HCT116 (cell line): ENCODE results near the gene CRHR1. TPM values are rescaled to one million over a fixed set of nuclear protein-coding genes. Genes with fewer than 3 reads are reported as not detected.
"Not testable (repeated sequence)": the region's sequence is repeated elsewhere in the genome, so short reads cannot be mapped to it uniquely, and the experiment has no call there.

Experiments used
- ATAC-seq: fragments of 200-7000 bp; cut with Tn5 transposase; 2 replicates; pipeline ENCODE4 v1.9.1; 2020; ENCODE audit warnings: mild to moderate bottlenecking, moderate library complexity
- BruUV-seq: library from RNA; stranded (reverse); fragments of 400-500 nt; replicated peaks from 2 replicates; lab custom pipeline; 2021; lab: Mats Ljungman, UMichigan
- CTCF ChIA-PET: fragments of 300-600 bp; sonication (Branson Sonifier 250); formaldehyde crosslinking; loops from one replicate; lab custom pipeline; 2021; ENCODE audit warnings: antibody characterized with exemption; lab: Charles Lee
- POLR2A ChIA-PET: fragments of 300-600, 350-600 bp; sonication (Branson Sonifier 250); formaldehyde crosslinking; loops from one replicate; lab custom pipeline; 2021; ENCODE audit warnings: antibody characterized with exemption; lab: Charles Lee
- RAD21 ChIA-PET, 2 experiments: fragments of 300-600 bp; sonication (Branson Sonifier 250); formaldehyde crosslinking; loops; one replicate each; lab custom pipeline; 2023; ENCODE audit warnings: low total read pairs in 2 of 2; ENCODE audit not compliant: uncharacterized antibody in 2 of 2, unreplicated experiment in 2 of 2, low non-redundant PET in 1 of 2; lab: Charles Lee
- DNase-seq: peaks from one replicate; pipeline ENCODE4 v3.0.0-alpha.2; 2010; ENCODE audit warnings: low read depth, low spot score
- H2AFZ ChIP-seq: fragments of 200-600 bp; shearing (Covaris generic), sonication (generic); 2 replicates; pipeline ENCODE4 v1.6.1; 2017; ENCODE audit warnings: low read depth, mixed run types, mixed read lengths, antibody characterized with exemption, low read length; ENCODE audit not compliant: poor library complexity, severe bottlenecking
- H3K27ac ChIP-seq: 2 replicates; pipeline ENCODE4 v1.5.1; 2012; ENCODE audit warnings: low read depth, low read length
- H3K27me3 ChIP-seq: fragments of 200-600 bp; sonication (generic); 2 replicates; pipeline ENCODE4 v1.6.1; 2016; ENCODE audit warnings: mixed run types, low read length, mixed read lengths; ENCODE audit not compliant: insufficient read depth
- H3K36me3 ChIP-seq, 2 experiments: fragments of 200-500 bp in 1 of 2; fragments of 200-600 bp in 1 of 2; sonication (Bioruptor generic) in 1 of 2; sonication (generic) in 1 of 2; 2 replicates each; pipeline versions ENCODE4 v1.5.1 to v1.6.1; 2014 to 2016; ENCODE audit warnings: low read length in 2 of 2, inconsistent platforms in 1 of 2, mixed read lengths in 1 of 2, mixed run types in 1 of 2; ENCODE audit not compliant: insufficient read depth in 2 of 2, control insufficient read depth in 1 of 2
- H3K4me1 ChIP-seq, 2 experiments: fragments of 200-600 bp in 1 of 2; sonication (generic) in 1 of 2; 2 replicates each; pipeline versions ENCODE4 v1.5.1 to v1.6.1; 2012 to 2017; ENCODE audit warnings: low read length in 2 of 2, inconsistent platforms in 1 of 2, mild to moderate bottlenecking in 1 of 2, mixed read lengths in 1 of 2, mixed run types in 1 of 2, moderate library complexity in 1 of 2; ENCODE audit not compliant: insufficient read depth in 2 of 2, control insufficient read depth in 1 of 2
- H3K4me2 ChIP-seq: fragments of 200-600 bp; sonication (generic); 2 replicates; pipeline ENCODE4 v1.6.1; 2017; ENCODE audit warnings: mixed run types, low read length, mixed read lengths
- H3K4me3 ChIP-seq, 2 experiments: fragments of 200-600 bp in 1 of 2; sonication (generic) in 1 of 2; replicated peaks in 1 of 2; 2 replicates each; pipeline ENCODE4 v1.5.1; 2011 to 2016; ENCODE audit warnings: low read length in 2 of 2, control low read depth in 1 of 2, low read depth in 1 of 2, mild to moderate bottlenecking in 1 of 2, mixed read lengths in 1 of 2, mixed run types in 1 of 2
- H3K79me2 ChIP-seq: fragments of 200-600 bp; sonication (generic); 2 replicates; pipeline ENCODE4 v1.6.1; 2017; ENCODE audit warnings: mild to moderate bottlenecking, mixed run types, low read length, moderate library complexity, mixed read lengths; ENCODE audit not compliant: insufficient read depth
- H3K9ac ChIP-seq: fragments of 200-600 bp; sonication (generic); 2 replicates; pipeline ENCODE4 v1.6.1; 2016; ENCODE audit warnings: low read length, mixed read lengths
- H3K9me2 ChIP-seq: fragments of 200-600 bp; sonication (generic), shearing (Covaris generic); 2 replicates; pipeline ENCODE4 v1.6.1; 2017; ENCODE audit warnings: mixed run types, mild to moderate bottlenecking, moderate library complexity; ENCODE audit not compliant: insufficient read depth
- H3K9me3 ChIP-seq, 2 experiments: fragments of 200-500 bp in 1 of 2; fragments of 200-600 bp in 1 of 2; sonication (Bioruptor generic) in 1 of 2; sonication (generic) in 1 of 2; 2 replicates each; pipeline ENCODE4 v1.6.1; 2014 to 2017; ENCODE audit warnings: low read length in 2 of 2, mixed read lengths in 2 of 2, inconsistent platforms in 1 of 2, low read depth in 1 of 2, mild to moderate bottlenecking in 1 of 2, mixed run types in 1 of 2, moderate library complexity in 1 of 2; ENCODE audit not compliant: control insufficient read depth in 1 of 2, insufficient read depth in 1 of 2
- H4K20me1 ChIP-seq: fragments of 200-600 bp; sonication (generic), shearing (Covaris generic); 2 replicates; pipeline ENCODE4 v1.6.1; 2017; ENCODE audit warnings: mixed run types, mild to moderate bottlenecking, moderate library complexity; ENCODE audit not compliant: insufficient read depth
- CTCF ChIP-seq, 3 experiments: fragments of 200-600 bp in 1 of 3; sonication (generic) in 1 of 3; IDR thresholded peaks in 2 of 3; conservative IDR thresholded peaks in 1 of 3; 2 replicates each; pipeline ENCODE4 v1.5.1; 2012 to 2017; ENCODE audit warnings: low read depth in 2 of 3, low read length in 2 of 3, antibody characterized with exemption in 1 of 3, borderline replicate concordance in 1 of 3, control low read depth in 1 of 3, mild to moderate bottlenecking in 1 of 3, mixed read lengths in 1 of 3, mixed run types in 1 of 3, moderate library complexity in 1 of 3; ENCODE audit not compliant: insufficient read depth in 1 of 3
- FOSL1 ChIP-seq: IDR thresholded peaks from 2 replicates; pipeline ENCODE4 v1.6.1; 2012; ENCODE audit warnings: low read depth
- MAX ChIP-seq: IDR thresholded peaks from 2 replicates; pipeline ENCODE4 v1.6.1; 2012
- POLR2A ChIP-seq: IDR thresholded peaks from 2 replicates; pipeline ENCODE4 v1.7.0; 2011; ENCODE audit warnings: borderline replicate concordance; ENCODE audit not compliant: insufficient read depth, insufficient read length; ENCODE audit errors: extremely low read depth
- RAD21 ChIP-seq: IDR thresholded peaks from 2 replicates; pipeline ENCODE4 v1.6.1; 2012; ENCODE audit warnings: low read depth, mild to moderate bottlenecking
- ZBTB33 ChIP-seq: IDR thresholded peaks from 2 replicates; pipeline ENCODE4 v1.6.1; 2011; ENCODE audit warnings: mild to moderate bottlenecking, low read length, moderate library complexity; ENCODE audit not compliant: insufficient replicate concordance; ENCODE audit errors: extremely low read depth
- ZFX ChIP-seq: fragments of 450-650 bp; IDR thresholded peaks from 2 replicates; pipeline ENCODE4 v1.6.1; 2017
- intact Hi-C: fragments of 100-400 bp; cut with micrococcal nuclease; formaldehyde crosslinking; loops from 2 replicates; pipeline ENCODE4 v1.10.0; 2022
- total RNA-seq: library from RNA; stranded (reverse); gene quantifications from one replicate; pipeline ENCODE4 v1.2.1, GENCODE V29; 2021; ENCODE audit not compliant: unreplicated experiment

CRHR1 gene
- total RNA-seq, 1 experiment from 2014 or later, result 0.12 TPM

GRCh38 chr17:45743626-45744326, 40.3 kb upstream of the CRHR1 start:
- DNase-seq (no peak), ATAC-seq (no peak)
- H3K9me3 ChIP-seq, result no peaks in the 10 kb centered on the region
- TF ChIP-seq ZBTB33 (no peak), POLR2A (no peak), MAX (no peak), ZFX (no peak), FOSL1 (no peak), RAD21 (no peak), CTCF (IDR thresholded peaks at IDR 0.05 in 2 of 3, conservative IDR thresholded peaks at IDR 0.05 in 1 of 3; ENCODE audit: borderline replicate concordance in 1 of 3, insufficient read depth in 1 of 3, low read depth in 2 of 3, low read length in 2 of 3) (no peak)
- CTCF ChIA-PET, result no interaction called here
- H3K27ac ChIP-seq, result no peak overlapping the region
- H3K9me2 ChIP-seq, result no peaks in the 10 kb centered on the region
- H4K20me1 ChIP-seq, result no peaks in the 10 kb centered on the region
- no peak overlapping the region for H3K4me3 ChIP-seq
- H3K4me2 ChIP-seq, result no peak overlapping the region
- H3K36me3 ChIP-seq, result no peaks in the 10 kb centered on the region
- peaks cover 4 to 11% of the 10 kb centered on the region in 2 experiments for H3K4me1 ChIP-seq
- POLR2A ChIA-PET, result no interaction called here
- H3K9ac ChIP-seq, result no peak overlapping the region
- no TSS peak for BruUV-seq
- no peaks in the 10 kb centered on the region for H3K79me2 ChIP-seq
- RAD21 ChIA-PET, result no interaction called here
- no peak overlapping the region for H2AFZ ChIP-seq
- H3K27me3 ChIP-seq, result peaks cover 26% of the 10 kb centered on the region
- intact Hi-C loops, result no loop called here

- H3K9ac ChIP-seq, DNase-seq, ATAC-seq, H3K4me2 ChIP-seq, H3K36me3 ChIP-seq, H3K27ac ChIP-seq, H2AFZ ChIP-seq, H3K4me3 ChIP-seq, BruUV-seq, H3K79me2 ChIP-seq, POLR2A ChIA-PET, H4K20me1 ChIP-seq, H3K9me2 ChIP-seq, H3K9me3 ChIP-seq, RAD21 ChIA-PET, CTCF ChIA-PET, intact Hi-C loops: not testable (repeated sequence)
- peaks cover 3 to 10% of the 10 kb centered on the region in 2 experiments for H3K4me1 ChIP-seq
- H3K27me3 ChIP-seq, result peaks cover 26% of the 10 kb centered on the region
Observed at GRCh38 chr17:45744826-45745225, 39.3 kb upstream of the CRHR1 start.
